Suprapubic skin (tissue), 4 donors: ENCODE data around the gene OR5D18. TPM values are rescaled to one million over a fixed set of nuclear protein-coding genes. Genes with fewer than 3 reads are reported as not detected.

Experiments
- DNase-seq, 2 donors: peaks; one replicate each; pipeline ENCODE4 v3.0.0-alpha.2; 2019; ENCODE audit warnings: low spot score in 2 of 2
- H3K27ac ChIP-seq: fragments of 200-600 bp; sonication (generic); one replicate; pipeline ENCODE4 v1.5.1; 2019
- H3K27me3 ChIP-seq: fragments of 200-600 bp; sonication (generic); one replicate; pipeline ENCODE4 v1.5.1; 2019
- H3K36me3 ChIP-seq: fragments of 200-600 bp; sonication (generic); one replicate; pipeline ENCODE4 v1.5.1; 2019
- H3K4me1 ChIP-seq: fragments of 200-600 bp; sonication (generic); one replicate; pipeline ENCODE4 v1.5.1; 2019
- H3K4me3 ChIP-seq: fragments of 200-600 bp; sonication (generic); one replicate; pipeline ENCODE4 v1.5.1; 2019; ENCODE audit warnings: mild to moderate bottlenecking
- H3K9me3 ChIP-seq: fragments of 200-600 bp; sonication (generic); one replicate; pipeline ENCODE4 v1.5.1; 2019
- EP300 ChIP-seq: sonication (generic); formaldehyde crosslinking; IDR thresholded peaks from one replicate; pipeline ENCODE4 v1.6.1; 2017; ENCODE audit warnings: antibody characterized with exemption
- POLR2A ChIP-seq, 2 donors: fragments of 450-650 bp; IDR thresholded peaks; one replicate each; pipeline ENCODE4 v1.6.1; 2017; ENCODE audit warnings: antibody characterized with exemption in 2 of 2, mild to moderate bottlenecking in 2 of 2, moderate library complexity in 2 of 2
- POLR2AphosphoS5 ChIP-seq, 3 donors: sonication (generic); formaldehyde crosslinking; IDR thresholded peaks; one replicate each; pipeline ENCODE4 v1.6.1; 2017; ENCODE audit warnings: antibody characterized with exemption in 3 of 3
- WGBS: methylation state at CpG from one replicate; pipeline ENCODE4 v1.1.5; 2018; 5-methylcytosine and 5-hydroxymethylcytosine counted together
- total RNA-seq, 4 donors: library from RNA; depleted of rRNA; stranded (reverse); fragments of >200 nt; gene quantifications; one replicate each; pipeline ENCODE4 v1.1.0, GENCODE V29; 2016
- TF ChIP-seq, protein P1 (sequence below), 2 donors: fragments of 200-600 bp in 1 of 2; fragments of 450-650 bp in 1 of 2; sonication (generic) in 1 of 2; IDR thresholded peaks; one replicate each; pipeline ENCODE4 v1.5.1; 2016 to 2019; ENCODE audit warnings: antibody characterized with exemption in 2 of 2, mild to moderate bottlenecking in 1 of 2, moderate library complexity in 1 of 2

Gene OR5D18
- total RNA-seq, result not detected

DNA sequence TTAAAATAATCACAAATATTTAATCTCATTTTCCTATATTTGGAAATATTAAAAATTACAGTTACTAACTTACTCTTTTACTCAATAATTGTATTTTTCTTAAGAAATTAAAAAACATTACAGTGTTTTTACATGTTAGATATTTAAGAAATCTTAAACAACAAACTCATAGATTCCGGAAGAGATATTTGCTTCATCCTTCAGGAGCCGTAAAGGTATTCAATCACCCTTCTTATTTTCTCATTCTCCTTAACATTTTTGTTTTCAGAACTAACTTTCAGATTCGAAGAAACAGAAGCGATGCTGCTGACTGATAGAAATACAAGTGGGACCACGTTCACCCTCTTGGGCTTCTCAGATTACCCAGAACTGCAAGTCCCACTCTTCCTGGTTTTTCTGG lies at the start of gene OR5D18:
OR5D18 (plus strand) TSS at position 301 of the 400 bp plus-strand sequence; CDS start at position 301, 0 bp downstream.
- no peaks in the 10 kb centered on the region for H3K36me3 ChIP-seq
- WGBS, result 85% methylated on average over 5 of the region's 5 CpGs
- no peak within 1 kb of the TSS for H3K27ac ChIP-seq
- H3K27me3 ChIP-seq, result no peaks in the 10 kb centered on the region
- no peak for TF ChIP-seq POLR2A (IDR thresholded peaks at IDR 0.05)
- no peaks in the 10 kb centered on the region for H3K9me3 ChIP-seq
- DNase-seq, result no peak
- H3K4me1 ChIP-seq, result no peaks in the 10 kb centered on the region
- H3K4me3 ChIP-seq, result no peak within 1 kb of the TSS

DNA sequence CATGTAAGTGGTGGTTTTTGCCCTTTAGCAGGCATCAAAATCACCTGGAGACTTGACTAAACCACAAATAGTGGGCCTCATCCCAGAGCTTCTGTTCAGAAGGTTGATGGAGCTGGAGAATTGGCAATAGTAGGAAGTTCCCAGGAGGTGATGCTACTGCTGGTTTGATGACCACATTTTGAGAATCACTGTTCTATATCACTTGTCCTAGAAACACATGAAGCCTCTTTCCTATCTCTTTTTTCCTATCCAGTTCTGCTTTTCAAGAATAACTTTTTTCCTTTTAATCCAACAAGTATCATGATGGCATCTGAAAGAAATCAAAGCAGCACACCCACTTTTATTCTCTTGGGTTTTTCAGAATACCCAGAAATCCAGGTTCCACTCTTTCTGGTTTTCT lies 46.3 kb upstream of the OR5D18 start, which contains the start of gene OR5D13:
OR5D13 (plus strand) TSS at position 301 of the 400 bp plus-strand sequence; CDS start at position 301, 0 bp downstream.
- H3K36me3 ChIP-seq, result no peaks in the 10 kb centered on the region
- no peaks in the 10 kb centered on the region for H3K4me1 ChIP-seq
- DNase-seq, result no peak
- no peak within 1 kb of the TSS for H3K27ac ChIP-seq
- TF ChIP-seq POLR2AphosphoS5 (IDR thresholded peaks at IDR 0.05) (no peak), POLR2A (IDR thresholded peaks at IDR 0.05) (no peak), EP300 (no peak)
- TF ChIP-seq, protein P1, sequence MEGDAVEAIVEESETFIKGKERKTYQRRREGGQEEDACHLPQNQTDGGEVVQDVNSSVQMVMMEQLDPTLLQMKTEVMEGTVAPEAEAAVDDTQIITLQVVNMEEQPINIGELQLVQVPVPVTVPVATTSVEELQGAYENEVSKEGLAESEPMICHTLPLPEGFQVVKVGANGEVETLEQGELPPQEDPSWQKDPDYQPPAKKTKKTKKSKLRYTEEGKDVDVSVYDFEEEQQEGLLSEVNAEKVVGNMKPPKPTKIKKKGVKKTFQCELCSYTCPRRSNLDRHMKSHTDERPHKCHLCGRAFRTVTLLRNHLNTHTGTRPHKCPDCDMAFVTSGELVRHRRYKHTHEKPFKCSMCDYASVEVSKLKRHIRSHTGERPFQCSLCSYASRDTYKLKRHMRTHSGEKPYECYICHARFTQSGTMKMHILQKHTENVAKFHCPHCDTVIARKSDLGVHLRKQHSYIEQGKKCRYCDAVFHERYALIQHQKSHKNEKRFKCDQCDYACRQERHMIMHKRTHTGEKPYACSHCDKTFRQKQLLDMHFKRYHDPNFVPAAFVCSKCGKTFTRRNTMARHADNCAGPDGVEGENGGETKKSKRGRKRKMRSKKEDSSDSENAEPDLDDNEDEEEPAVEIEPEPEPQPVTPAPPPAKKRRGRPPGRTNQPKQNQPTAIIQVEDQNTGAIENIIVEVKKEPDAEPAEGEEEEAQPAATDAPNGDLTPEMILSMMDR (IDR thresholded peaks at IDR 0.05), result no peak
- H3K27me3 ChIP-seq, result no peaks in the 10 kb centered on the region
- no peak within 1 kb of the TSS for H3K4me3 ChIP-seq
- H3K9me3 ChIP-seq, result peaks cover 8% of the 10 kb centered on the region

DNA sequence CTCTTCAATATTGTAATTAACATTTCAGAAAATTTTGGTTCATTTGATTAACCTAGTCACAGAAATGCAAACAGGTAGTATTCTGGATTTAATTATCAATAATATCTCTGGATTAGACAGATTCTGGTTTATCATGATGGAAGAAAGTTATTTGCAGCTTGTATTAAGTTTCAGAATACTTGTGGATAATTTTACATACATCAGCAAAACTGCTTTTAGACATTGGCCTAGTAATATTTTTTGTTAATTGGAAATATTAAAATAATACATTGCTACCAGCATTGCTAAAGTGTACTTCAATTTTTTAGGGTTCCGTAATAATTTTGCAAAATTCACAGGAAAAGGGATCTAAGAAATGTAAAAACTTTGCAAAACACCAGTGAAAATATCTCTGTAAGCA lies 27.8 kb upstream of the OR5D18 start:
- no peaks in the 10 kb centered on the region for H3K9me3 ChIP-seq
- H3K27ac ChIP-seq, result no peak overlapping the region
- 85% methylated on average over 1 of the region's 1 CpG for WGBS
- no peak for DNase-seq
- no peaks in the 10 kb centered on the region for H3K36me3 ChIP-seq
- H3K27me3 ChIP-seq, result no peaks in the 10 kb centered on the region
- no peak overlapping the region for H3K4me3 ChIP-seq
- TF ChIP-seq, protein P1 (IDR thresholded peaks at IDR 0.05), result no peak
- TF ChIP-seq POLR2AphosphoS5 (IDR thresholded peaks at IDR 0.05) (no peak), EP300 (no peak)
- no peaks in the 10 kb centered on the region for H3K4me1 ChIP-seq

DNA sequence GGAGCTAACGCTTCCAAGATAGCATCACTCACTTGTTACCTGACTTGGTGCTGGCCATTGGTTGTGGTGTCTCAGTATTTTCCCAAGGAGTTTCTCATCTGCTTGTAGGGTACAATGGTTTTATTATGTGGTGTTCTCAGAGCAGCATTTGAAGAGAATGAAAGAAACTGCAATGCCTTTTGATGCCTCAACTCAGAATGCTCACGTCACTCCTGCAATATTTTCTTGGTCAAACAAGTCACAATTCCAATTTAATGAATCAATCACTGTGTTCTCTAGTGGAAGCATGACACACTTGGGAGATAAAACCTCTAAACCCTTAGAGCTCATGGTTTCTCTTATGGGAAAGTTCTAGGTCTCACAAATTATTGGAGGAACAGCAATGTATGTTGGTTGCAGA lies 26.1 kb upstream of the OR5D18 start:
- 64% methylated on average over 2 of the region's 2 CpGs for WGBS
- TF ChIP-seq EP300, result no peak
- no peak for TF ChIP-seq POLR2AphosphoS5 (IDR thresholded peaks at IDR 0.05)
- TF ChIP-seq, protein P1 (IDR thresholded peaks at IDR 0.05), result no peak
- no peak for TF ChIP-seq POLR2A (IDR thresholded peaks at IDR 0.05)

DNA sequence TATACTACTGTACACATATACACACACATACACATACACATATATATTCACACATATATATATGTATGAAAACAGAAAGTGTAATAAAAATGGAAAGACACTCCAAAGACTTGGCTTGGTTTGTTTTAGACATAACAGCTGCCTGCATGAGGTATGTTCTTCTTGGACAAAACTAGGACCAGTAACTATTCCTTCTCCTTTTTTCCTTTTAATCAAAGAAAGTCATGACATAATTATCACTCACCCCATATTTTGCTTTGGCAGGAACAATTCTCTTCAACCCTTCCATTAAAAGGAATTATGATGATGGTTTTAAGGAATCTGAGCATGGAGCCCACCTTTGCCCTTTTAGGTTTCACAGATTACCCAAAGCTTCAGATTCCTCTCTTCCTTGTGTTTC lies 24.2 kb upstream of the OR5D18 start, which contains the start of gene OR5D14:
OR5D14 (plus strand) TSS at position 301 of the 400 bp plus-strand sequence; CDS start at position 301, 0 bp downstream.
- TF ChIP-seq EP300 (no peak), POLR2AphosphoS5 (IDR thresholded peaks at IDR 0.05) (no peak), POLR2A (IDR thresholded peaks at IDR 0.05) (no peak)
- TF ChIP-seq, protein P1 (IDR thresholded peaks at IDR 0.05), result no peak
- H3K4me1 ChIP-seq, result no peaks in the 10 kb centered on the region
- H3K36me3 ChIP-seq, result no peaks in the 10 kb centered on the region

More for the DNA sequence above, 26.1 kb upstream of the OR5D18 start:
- no peaks in the 10 kb centered on the region for H3K4me1 ChIP-seq
- H3K27me3 ChIP-seq, result no peaks in the 10 kb centered on the region
- H3K9me3 ChIP-seq, result no peaks in the 10 kb centered on the region
- no peak overlapping the region for H3K4me3 ChIP-seq
- H3K27ac ChIP-seq, result no peak overlapping the region
- H3K36me3 ChIP-seq, result no peaks in the 10 kb centered on the region
- DNase-seq, result no peak

DNA sequence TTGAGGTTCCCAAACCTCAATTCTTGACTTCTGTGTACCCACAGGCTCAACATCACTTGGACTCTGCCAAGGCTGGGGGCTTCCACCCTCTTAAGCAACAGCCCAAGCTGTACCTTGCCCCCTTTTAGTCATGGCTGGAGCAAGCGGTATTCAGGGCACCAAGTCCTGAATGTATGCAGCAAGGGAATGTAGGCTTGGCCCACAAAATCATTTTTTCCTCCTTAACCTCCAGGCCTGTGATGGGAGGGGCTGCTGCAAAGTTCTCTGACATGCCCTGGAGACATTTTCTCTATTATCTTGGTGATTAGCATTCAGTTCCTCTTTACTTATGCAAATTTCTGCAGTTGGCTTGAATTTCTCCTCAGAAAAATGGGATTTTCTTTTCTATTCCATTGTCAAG lies 13.2 kb upstream of the OR5D18 start:
- H3K27me3 ChIP-seq, result no peaks in the 10 kb centered on the region
- no peak for DNase-seq
- H3K36me3 ChIP-seq, result no peaks in the 10 kb centered on the region
- WGBS, result 88% methylated on average over 1 of the region's 1 CpG
- no peaks in the 10 kb centered on the region for H3K4me1 ChIP-seq
- peaks cover 22% of the 10 kb centered on the region for H3K9me3 ChIP-seq
- no peak overlapping the region for H3K4me3 ChIP-seq
- TF ChIP-seq, protein P1 (IDR thresholded peaks at IDR 0.05), result no peak
- TF ChIP-seq EP300, result no peak
- TF ChIP-seq POLR2A (IDR thresholded peaks at IDR 0.05), result no peak
- TF ChIP-seq POLR2AphosphoS5 (IDR thresholded peaks at IDR 0.05), result no peak
- no peak overlapping the region for H3K27ac ChIP-seq

More for the DNA sequence above, 24.2 kb upstream of the OR5D18 start, which contains the start of gene OR5D14:
- Histone ChIP-seq H3K4me3 (no peak within 1 kb of the TSS), H3K27me3 (no peaks in the 10 kb centered on the region), H3K27ac (no peak within 1 kb of the TSS), H3K9me3 (no peaks in the 10 kb centered on the region)
- no peak for DNase-seq
